PC-3 (cell line): Measurements from ENCODE around the gene AIPL1. TPM values are rescaled to one million over a fixed set of nuclear protein-coding genes. Genes with fewer than 3 reads are reported as not detected.

Experiments used
- ATAC-seq: fragments of 200-7000 bp; cut with Tn5 transposase; 2 replicates; pipeline ENCODE4 v1.9.1; 2020; ENCODE audit warnings: mild to moderate bottlenecking, moderate library complexity
- BruUV-seq: library from RNA; stranded (reverse); fragments of 400-500 nt; replicated peaks from 2 replicates; lab custom pipeline; 2021; lab: Mats Ljungman, UMichigan
- CTCF ChIA-PET: fragments of 300-600 bp; sonication (Branson Sonifier 250); formaldehyde crosslinking; loops from one replicate; lab custom pipeline; 2022; ENCODE audit warnings: antibody characterized with exemption; lab: Charles Lee
- POLR2A ChIA-PET: fragments of 300-600 bp; sonication (Branson Sonifier 250); formaldehyde crosslinking; loops from one replicate; lab custom pipeline; 2022; ENCODE audit warnings: antibody characterized with exemption; ENCODE audit not compliant: unreplicated experiment; lab: Charles Lee
- DNase-seq: peaks from one replicate; pipeline ENCODE4 v3.0.0-alpha.2; 2015
- H2AFZ ChIP-seq: fragments of 300-600 bp; sonication (generic); 2 replicates; pipeline ENCODE4 v1.6.0; 2016; ENCODE audit warnings: antibody characterized with exemption, low read length
- H3F3A ChIP-seq: fragments of 300-600 bp; sonication (generic); one replicate; pipeline ENCODE4 v1.6.0; 2017; ENCODE audit warnings: antibody characterized with exemption, low read length, control low read depth, mild to moderate bottlenecking; ENCODE audit not compliant: unreplicated experiment
- H3K27ac ChIP-seq: fragments of 300-600 bp; sonication (generic); 2 replicates; pipeline ENCODE4 v1.5.1; 2016; ENCODE audit warnings: mild to moderate bottlenecking, low read length
- H3K27me3 ChIP-seq: fragments of 300-600 bp; sonication (generic); 2 replicates; pipeline ENCODE4 v1.6.1; 2016; ENCODE audit warnings: low read length, mixed read lengths
- H3K36me3 ChIP-seq: fragments of 300-600 bp; sonication (generic); 2 replicates; pipeline ENCODE4 v1.6.1; 2016; ENCODE audit warnings: low read depth, mixed run types, low read length, mixed read lengths
- H3K4me1 ChIP-seq: fragments of 300-600 bp; sonication (generic); 2 replicates; pipeline ENCODE4 v1.5.1; 2016; ENCODE audit warnings: low read length; ENCODE audit not compliant: insufficient read depth
- H3K4me2 ChIP-seq: fragments of 300-600 bp; sonication (generic); 2 replicates; pipeline ENCODE4 v1.6.0; 2016; ENCODE audit warnings: low read length
- H3K4me3 ChIP-seq: fragments of 300-600 bp; sonication (generic); 2 replicates; pipeline ENCODE4 v1.5.1; 2016; ENCODE audit warnings: mild to moderate bottlenecking, low read length, mixed read lengths
- H3K79me2 ChIP-seq: fragments of 300-600 bp; sonication (generic); 2 replicates; pipeline ENCODE4 v1.6.1; 2017; ENCODE audit warnings: low read length, mixed read lengths
- H3K9ac ChIP-seq: fragments of 300-600 bp; sonication (generic); 2 replicates; pipeline ENCODE4 v1.6.0; 2016; ENCODE audit warnings: mild to moderate bottlenecking, low read length
- H3K9me2 ChIP-seq: fragments of 300-600 bp; sonication (generic); replicated peaks from 2 replicates; pipeline ENCODE4 v1.6.1; 2016; ENCODE audit warnings: mixed run types, low read length, mixed read lengths
- H3K9me3 ChIP-seq: fragments of 300-600 bp; sonication (generic); 2 replicates; pipeline ENCODE4 v1.6.1; 2016; ENCODE audit warnings: low read length, mixed read lengths
- H4K20me1 ChIP-seq: fragments of 300-600 bp; sonication (generic); 2 replicates; pipeline ENCODE4 v1.6.1; 2016; ENCODE audit warnings: low read length, mixed read lengths
- CTCF ChIP-seq: fragments of 300-600 bp; sonication (generic); conservative IDR thresholded peaks from 2 replicates; pipeline ENCODE4 v1.5.1; 2017; ENCODE audit warnings: antibody characterized with exemption, low read depth, mild to moderate bottlenecking, low read length
- EZH2 ChIP-seq: fragments of 300-600 bp; sonication (generic); IDR thresholded peaks from one replicate; pipeline ENCODE4 v1.6.1; 2017; ENCODE audit warnings: antibody characterized with exemption, mild to moderate bottlenecking, low read length; ENCODE audit not compliant: unreplicated experiment
- EZH2phosphoT487 ChIP-seq: fragments of 300-600 bp; sonication (generic); IDR thresholded peaks from 2 replicates; pipeline ENCODE4 v1.6.1; 2018; ENCODE audit warnings: mild to moderate bottlenecking, antibody characterized with exemption, low read length, borderline replicate concordance
- intact Hi-C: fragments of 100-400 bp; cut with micrococcal nuclease; formaldehyde crosslinking; loops from 2 replicates; pipeline ENCODE4 v1.9.0; 2023
- total RNA-seq: library from RNA; depleted of rRNA; stranded (reverse); fragments of >200 nt; gene quantifications from 2 replicates; pipeline ENCODE4 v1.2.3, GENCODE V29; 2014

Gene AIPL1
- total RNA-seq, 1 experiment from 2014 or later: not detected

- H3K79me2 ChIP-seq: no peaks in the 10 kb centered on the region
- H3K27me3 ChIP-seq: no peaks in the 10 kb centered on the region
- H3F3A ChIP-seq: no peaks in the 10 kb centered on the region
- TF ChIP-seq EZH2phosphoT487: no peak
- TF ChIP-seq CTCF: no peak
- no peak for TF ChIP-seq EZH2
- POLR2A ChIA-PET: no interaction called here
- no peaks in the 10 kb centered on the region for H3K9me2 ChIP-seq
- no peaks in the 10 kb centered on the region for H4K20me1 ChIP-seq
- no peak overlapping the region for H3K9ac ChIP-seq
- H3K36me3 ChIP-seq: no peaks in the 10 kb centered on the region
- no peaks in the 10 kb centered on the region for H3K9me3 ChIP-seq
- no peak overlapping the region for H3K27ac ChIP-seq
- BruUV-seq: no TSS peak
- no peak overlapping the region for H2AFZ ChIP-seq
- no peak overlapping the region for H3K4me2 ChIP-seq
- no peak for DNase-seq
- CTCF ChIA-PET: no interaction called here
- ATAC-seq: no peak
- intact Hi-C loops: no loop called here
- H3K4me1 ChIP-seq: peaks cover 15% of the 10 kb centered on the region
- H3K4me3 ChIP-seq: no peak overlapping the region
Observed at GRCh38 chr17:6476076-6476809, 41.3 kb upstream of the AIPL1 start.

- no peak overlapping the region for H3K9ac ChIP-seq
- H3K9me2 ChIP-seq: no peaks in the 10 kb centered on the region
- H3K27me3 ChIP-seq: no peaks in the 10 kb centered on the region
- H3K9me3 ChIP-seq: no peaks in the 10 kb centered on the region
- DNase-seq (no peak), ATAC-seq (no peak)
- H3K36me3 ChIP-seq: no peaks in the 10 kb centered on the region
- no peak overlapping the region for H2AFZ ChIP-seq
- no peaks in the 10 kb centered on the region for H3K79me2 ChIP-seq
- no peak overlapping the region for H3K4me2 ChIP-seq
- H4K20me1 ChIP-seq: no peaks in the 10 kb centered on the region
- H3F3A ChIP-seq: no peaks in the 10 kb centered on the region
- ChIA-PET POLR2A (no interaction called here), CTCF (no interaction called here)
- no peak overlapping the region for H3K4me3 ChIP-seq
- no TSS peak for BruUV-seq
- intact Hi-C loops: no loop called here
- TF ChIP-seq EZH2: no peak
- TF ChIP-seq CTCF: no peak
- no peak for TF ChIP-seq EZH2phosphoT487
- H3K4me1 ChIP-seq: peaks cover 15% of the 10 kb centered on the region
- no peak overlapping the region for H3K27ac ChIP-seq
Observed at GRCh38 chr17:6475411-6475810, 40.5 kb upstream of the AIPL1 start.

- CTCF ChIA-PET: no interaction called here
Observed at GRCh38 chr17:6474906-6475305, 40.0 kb upstream of the AIPL1 start.

More at GRCh38 chr17:6474906-6475305, 40.0 kb upstream of the AIPL1 start:
- no peaks in the 10 kb centered on the region for H3K9me2 ChIP-seq
- no peak overlapping the region for H3K4me3 ChIP-seq
- no peaks in the 10 kb centered on the region for H3K27me3 ChIP-seq
- TF ChIP-seq CTCF (no peak), EZH2 (no peak), EZH2phosphoT487 (no peak)
- peaks cover 15% of the 10 kb centered on the region for H3K4me1 ChIP-seq
- no peaks in the 10 kb centered on the region for H3K36me3 ChIP-seq
- no peak overlapping the region for H3K27ac ChIP-seq
- H3F3A ChIP-seq: no peaks in the 10 kb centered on the region
- no peaks in the 10 kb centered on the region for H3K79me2 ChIP-seq
- no TSS peak for BruUV-seq
- intact Hi-C loops: loop anchor here (5.0 kb wide), 1 partner anchor 172 kb away; no protein-coding TSS in a partner anchor
- no peaks in the 10 kb centered on the region for H4K20me1 ChIP-seq
- H2AFZ ChIP-seq: no peak overlapping the region
- no peak overlapping the region for H3K4me2 ChIP-seq
- no peak for DNase-seq
- no peak overlapping the region for H3K9ac ChIP-seq
- ATAC-seq: no peak
- no peaks in the 10 kb centered on the region for H3K9me3 ChIP-seq
- POLR2A ChIA-PET: no interaction called here
